ENCODE measurements around the gene CMC1.

DNA sequence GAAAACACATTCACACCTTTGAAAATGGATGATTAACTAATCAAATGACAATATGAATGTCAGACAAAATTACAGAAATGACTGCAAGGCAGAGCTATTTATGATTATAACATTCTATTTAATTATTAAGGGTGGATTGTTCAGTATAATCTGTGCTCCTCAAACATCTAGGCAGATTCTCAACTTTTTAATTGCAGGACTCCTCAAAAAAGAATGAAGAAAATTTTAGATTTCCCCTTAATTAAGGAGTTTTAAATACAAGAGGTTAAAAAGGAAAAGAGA lies 22.6 kb upstream of the CMC1 start:
- TF ChIP-seq, protein P1, sequence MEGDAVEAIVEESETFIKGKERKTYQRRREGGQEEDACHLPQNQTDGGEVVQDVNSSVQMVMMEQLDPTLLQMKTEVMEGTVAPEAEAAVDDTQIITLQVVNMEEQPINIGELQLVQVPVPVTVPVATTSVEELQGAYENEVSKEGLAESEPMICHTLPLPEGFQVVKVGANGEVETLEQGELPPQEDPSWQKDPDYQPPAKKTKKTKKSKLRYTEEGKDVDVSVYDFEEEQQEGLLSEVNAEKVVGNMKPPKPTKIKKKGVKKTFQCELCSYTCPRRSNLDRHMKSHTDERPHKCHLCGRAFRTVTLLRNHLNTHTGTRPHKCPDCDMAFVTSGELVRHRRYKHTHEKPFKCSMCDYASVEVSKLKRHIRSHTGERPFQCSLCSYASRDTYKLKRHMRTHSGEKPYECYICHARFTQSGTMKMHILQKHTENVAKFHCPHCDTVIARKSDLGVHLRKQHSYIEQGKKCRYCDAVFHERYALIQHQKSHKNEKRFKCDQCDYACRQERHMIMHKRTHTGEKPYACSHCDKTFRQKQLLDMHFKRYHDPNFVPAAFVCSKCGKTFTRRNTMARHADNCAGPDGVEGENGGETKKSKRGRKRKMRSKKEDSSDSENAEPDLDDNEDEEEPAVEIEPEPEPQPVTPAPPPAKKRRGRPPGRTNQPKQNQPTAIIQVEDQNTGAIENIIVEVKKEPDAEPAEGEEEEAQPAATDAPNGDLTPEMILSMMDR (IDR thresholded peaks at IDR 0.05) = no peak
- TF ChIP-seq POLR2A (IDR thresholded peaks at IDR 0.05) = no peak

All from Peyer's patch (tissue), 4 donors.